Measurements from ENCODE around the gene WDR53.
"Not testable (repeated sequence)": the region's sequence is repeated elsewhere in the genome, so short reads cannot be mapped to it uniquely, and the experiment has no call there.

WDR53 gene

GRCh38 chr3:196554205-196554604 lies 14.1 kb downstream of the WDR53 start:
- no peak overlapping the region for H3K4me3 ChIP-seq (replicated peaks; ENCODE audit: low read depth, low read length)
- no peak for DNase-seq (ENCODE audit: extremely low read depth, insufficient read length)
- no peaks in the 10 kb centered on the region for H3K36me3 ChIP-seq (ENCODE audit: control insufficient read depth, insufficient read depth, low read length)
- TF ChIP-seq CTCF (IDR thresholded peaks at IDR 0.05; ENCODE audit: insufficient read depth, low read length, poor library complexity, severe bottlenecking), result no peak
- no peaks in the 10 kb centered on the region for H3K27me3 ChIP-seq (replicated peaks; ENCODE audit: control insufficient read depth, insufficient read depth, low read length)

DNA sequence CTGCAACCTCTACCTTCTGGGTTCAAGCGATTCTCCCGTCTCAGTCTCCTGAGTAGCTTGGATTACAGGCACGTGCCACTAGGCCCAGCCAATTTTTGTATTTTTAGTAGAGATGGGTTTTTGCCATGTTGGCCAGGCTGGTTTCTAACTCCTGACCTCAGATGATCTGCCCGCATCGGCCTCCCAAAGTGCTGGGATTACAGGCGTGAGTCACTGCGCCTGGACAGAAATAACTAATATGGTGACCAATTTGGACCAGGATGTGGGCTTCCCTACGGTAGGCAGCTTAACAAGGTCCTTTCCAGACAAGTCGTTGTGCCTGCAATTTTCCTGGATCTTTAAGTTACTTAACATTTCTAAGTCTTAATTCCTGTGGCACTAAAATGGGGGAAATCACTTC lies 14.8 kb downstream of the WDR53 start:
- no peak for DNase-seq (ENCODE audit: extremely low read depth, insufficient read length)
- no peak for TF ChIP-seq CTCF (IDR thresholded peaks at IDR 0.05; ENCODE audit: insufficient read depth, low read length, poor library complexity, severe bottlenecking)

GRCh38 chr3:196552253-196552652 lies 16.1 kb downstream of the WDR53 start:
- H3K27me3 ChIP-seq (replicated peaks; ENCODE audit: control insufficient read depth, insufficient read depth, low read length), result no peaks in the 10 kb centered on the region
- H3K4me3 ChIP-seq (replicated peaks; ENCODE audit: low read depth, low read length), result no peak overlapping the region
- H3K36me3 ChIP-seq (ENCODE audit: control insufficient read depth, insufficient read depth, low read length), result no peaks in the 10 kb centered on the region
- DNase-seq (ENCODE audit: extremely low read depth, insufficient read length), result no peak
- TF ChIP-seq CTCF (IDR thresholded peaks at IDR 0.05; ENCODE audit: insufficient read depth, low read length, poor library complexity, severe bottlenecking), result no peak

More for the DNA sequence above, 14.8 kb downstream of the WDR53 start:
- no peaks in the 10 kb centered on the region for H3K27me3 ChIP-seq (replicated peaks; ENCODE audit: control insufficient read depth, insufficient read depth, low read length)
- no peaks in the 10 kb centered on the region for H3K36me3 ChIP-seq (ENCODE audit: control insufficient read depth, insufficient read depth, low read length)
- H3K4me3 ChIP-seq (replicated peaks; ENCODE audit: low read depth, low read length), result no peak overlapping the region

GRCh38 chr3:196550172-196550571 lies 18.2 kb downstream of the WDR53 start:
- H3K36me3 ChIP-seq (ENCODE audit: control insufficient read depth, insufficient read depth, low read length); H3K4me3 ChIP-seq (replicated peaks; ENCODE audit: low read depth, low read length); H3K27me3 ChIP-seq (replicated peaks; ENCODE audit: control insufficient read depth, insufficient read depth, low read length); DNase-seq (ENCODE audit: extremely low read depth, insufficient read length): not testable (repeated sequence)

DNA sequence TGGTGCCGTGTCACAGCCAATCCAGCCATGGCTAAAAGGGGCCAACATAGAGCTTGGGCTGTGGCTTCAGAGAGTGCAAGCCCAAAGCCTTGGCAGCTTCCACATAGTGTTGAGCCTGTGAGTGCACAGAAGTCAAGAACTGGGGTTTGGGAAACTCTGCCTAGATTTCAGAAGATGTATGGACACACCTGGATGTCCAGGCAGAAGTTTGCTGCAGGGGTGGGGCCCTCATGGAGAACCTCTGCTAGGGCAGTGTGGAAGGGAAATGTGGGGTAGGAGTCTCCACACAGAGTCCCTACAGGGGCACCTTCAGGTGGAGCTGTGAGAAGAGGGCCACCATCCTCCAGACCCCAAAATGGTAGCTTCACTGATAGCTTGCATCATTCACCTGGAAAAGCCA lies 19.0 kb downstream of the WDR53 start:
- H3K4me3 ChIP-seq (replicated peaks; ENCODE audit: low read depth, low read length); DNase-seq (ENCODE audit: extremely low read depth, insufficient read length): not testable (repeated sequence)

DNA sequence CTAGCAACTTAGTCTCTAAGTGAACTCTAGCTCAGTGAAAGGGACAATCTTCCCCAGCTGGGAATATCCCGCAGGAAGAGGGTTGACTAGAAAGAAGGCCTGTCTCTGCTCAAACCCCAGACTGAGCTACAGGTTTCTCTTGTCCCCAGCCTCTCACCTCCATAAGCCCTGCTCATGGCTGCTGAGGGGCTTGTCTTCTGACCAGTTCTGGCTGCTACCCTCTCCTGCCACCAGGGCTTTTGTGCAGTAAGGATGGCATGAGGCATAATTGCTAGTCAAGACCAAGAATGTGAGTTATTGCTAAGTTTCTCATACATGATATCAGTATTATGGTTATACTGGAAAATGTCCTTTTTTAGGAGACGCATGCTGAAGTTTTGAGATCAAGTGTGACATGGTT lies 21.3 kb downstream of the WDR53 start:
- Histone ChIP-seq H3K36me3 (ENCODE audit: control insufficient read depth, insufficient read depth, low read length) (no peaks in the 10 kb centered on the region), H3K27me3 (replicated peaks; ENCODE audit: control insufficient read depth, insufficient read depth, low read length) (no peaks in the 10 kb centered on the region), H3K4me3 (replicated peaks; ENCODE audit: low read depth, low read length) (no peak overlapping the region)
- no peak for DNase-seq (ENCODE audit: extremely low read depth, insufficient read length)
- no peak for TF ChIP-seq CTCF (IDR thresholded peaks at IDR 0.05; ENCODE audit: insufficient read depth, low read length, poor library complexity, severe bottlenecking)

More for the DNA sequence above, 19.0 kb downstream of the WDR53 start:
- not testable (repeated sequence) for H3K36me3 ChIP-seq (ENCODE audit: control insufficient read depth, insufficient read depth, low read length); H3K27me3 ChIP-seq (replicated peaks; ENCODE audit: control insufficient read depth, insufficient read depth, low read length)

DNA sequence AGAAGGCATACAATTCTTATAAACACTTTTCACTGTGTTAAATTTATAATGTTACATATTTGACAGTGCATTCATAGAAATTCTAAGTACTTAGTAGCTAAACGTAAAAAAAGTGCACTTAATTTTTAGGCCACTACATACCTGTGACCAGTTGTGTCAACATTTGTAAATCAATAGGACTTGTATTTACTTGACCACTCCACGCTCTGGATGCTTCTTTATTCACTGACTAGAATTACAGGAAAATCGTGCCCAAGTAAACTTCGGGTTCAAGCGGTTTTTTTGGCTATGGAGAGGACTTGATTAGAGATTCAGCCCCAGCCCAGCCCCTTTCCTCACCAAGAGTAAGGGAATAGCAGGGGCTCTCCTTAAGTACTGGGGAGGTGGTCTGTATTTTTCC lies 21.8 kb downstream of the WDR53 start:
- H3K27me3 ChIP-seq (replicated peaks; ENCODE audit: control insufficient read depth, insufficient read depth, low read length), result no peaks in the 10 kb centered on the region
- H3K4me3 ChIP-seq (replicated peaks; ENCODE audit: low read depth, low read length), result no peak overlapping the region
- no peaks in the 10 kb centered on the region for H3K36me3 ChIP-seq (ENCODE audit: control insufficient read depth, insufficient read depth, low read length)
- no peak for DNase-seq (ENCODE audit: extremely low read depth, insufficient read length)
- no peak for TF ChIP-seq CTCF (IDR thresholded peaks at IDR 0.05; ENCODE audit: insufficient read depth, low read length, poor library complexity, severe bottlenecking)

Measured in GM06990 (cell line).